ENCODE measurements around the gene ALK.
A peak's percentile ranks its signal among the peaks of the same experiment; 100 is the strongest.

Gene ALK

DNA sequence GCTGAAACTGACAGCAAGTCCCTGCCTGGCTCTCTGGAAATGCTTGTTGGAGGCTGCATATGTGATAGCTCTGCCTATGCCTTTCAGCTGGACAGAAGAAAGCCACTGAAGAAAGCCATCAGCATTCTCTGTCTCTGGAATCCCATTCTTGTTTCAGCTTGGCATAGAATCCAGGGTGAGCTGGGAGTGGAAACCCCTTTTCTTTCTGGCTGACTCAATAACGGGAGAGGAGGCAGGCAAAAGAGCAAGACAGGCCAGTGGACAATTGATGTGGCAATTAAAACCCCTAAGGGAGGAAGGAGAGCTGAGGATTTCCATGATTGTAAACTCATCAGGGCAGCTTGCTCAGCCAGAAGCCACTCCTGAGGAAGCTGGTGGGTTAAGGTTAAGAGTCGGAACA is 598.1 kb downstream of the ALK start:
- TF ChIP-seq GATA3 (IDR thresholded peaks at IDR 0.05; ENCODE audit: low read depth, low read length) (no peak), GATA2 (IDR thresholded peaks at IDR 0.05; ENCODE audit: low read depth, low read length) (no peak)

DNA sequence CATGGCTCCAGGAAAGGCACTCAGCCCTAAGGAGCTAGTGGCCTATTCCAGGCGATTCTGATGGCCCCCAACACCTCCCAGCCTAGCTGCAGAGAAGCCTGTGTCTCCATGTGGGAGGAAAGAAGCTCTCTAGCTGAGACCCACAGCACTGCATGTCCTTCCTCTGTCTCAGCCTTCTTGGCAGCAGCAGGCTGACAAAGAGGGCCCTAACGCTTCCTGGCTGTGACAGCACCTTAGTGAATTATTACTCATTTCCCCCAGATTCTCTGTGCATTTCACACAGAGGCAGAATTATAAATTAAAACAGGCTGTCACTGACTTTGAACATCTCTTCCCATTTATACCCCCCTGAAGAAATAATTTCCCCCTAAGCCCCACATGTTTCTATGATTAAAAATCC is 599.4 kb downstream of the ALK start:
- TF ChIP-seq GATA3 (IDR thresholded peaks at IDR 0.05; ENCODE audit: low read depth, low read length) (no peak), GATA2 (IDR thresholded peaks at IDR 0.05; ENCODE audit: low read depth, low read length) (no peak)

DNA sequence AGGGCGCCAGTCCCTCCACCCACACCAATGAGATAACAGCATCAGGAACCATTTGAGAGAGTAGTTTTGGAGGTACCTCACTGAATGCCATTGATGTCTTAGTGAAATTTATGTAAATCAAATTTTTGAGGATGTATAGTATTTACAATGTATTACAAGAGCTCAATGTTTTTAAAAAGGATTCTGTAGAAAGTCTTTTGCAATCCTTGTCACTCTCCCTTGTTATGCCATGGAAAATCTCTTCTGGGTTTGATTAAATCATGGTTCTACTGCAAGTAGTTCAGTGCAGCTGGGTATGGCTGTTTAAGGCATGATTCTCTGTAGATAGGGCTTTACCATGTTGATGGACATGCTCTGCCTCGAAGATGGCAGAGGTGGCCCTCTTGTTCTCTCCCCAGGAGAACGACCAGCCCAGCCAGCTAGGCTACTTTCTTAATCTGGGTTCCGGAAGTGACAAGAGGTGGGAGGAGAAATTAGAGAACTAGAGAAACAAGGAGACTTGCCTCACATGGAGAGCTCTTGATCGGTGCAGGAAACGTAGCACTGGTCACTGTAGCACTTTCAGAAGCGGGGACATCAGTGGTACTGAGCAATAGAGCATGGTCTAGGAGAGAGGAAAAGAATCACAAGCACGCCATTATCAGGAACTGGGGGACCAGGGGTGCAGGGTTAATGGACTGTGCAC is 603.4 kb downstream of the ALK start:
- no peak for TF ChIP-seq GATA3 (IDR thresholded peaks at IDR 0.05; ENCODE audit: low read depth, low read length)
- TF ChIP-seq GATA2 (IDR thresholded peaks at IDR 0.05; ENCODE audit: low read depth, low read length) = no peak

DNA sequence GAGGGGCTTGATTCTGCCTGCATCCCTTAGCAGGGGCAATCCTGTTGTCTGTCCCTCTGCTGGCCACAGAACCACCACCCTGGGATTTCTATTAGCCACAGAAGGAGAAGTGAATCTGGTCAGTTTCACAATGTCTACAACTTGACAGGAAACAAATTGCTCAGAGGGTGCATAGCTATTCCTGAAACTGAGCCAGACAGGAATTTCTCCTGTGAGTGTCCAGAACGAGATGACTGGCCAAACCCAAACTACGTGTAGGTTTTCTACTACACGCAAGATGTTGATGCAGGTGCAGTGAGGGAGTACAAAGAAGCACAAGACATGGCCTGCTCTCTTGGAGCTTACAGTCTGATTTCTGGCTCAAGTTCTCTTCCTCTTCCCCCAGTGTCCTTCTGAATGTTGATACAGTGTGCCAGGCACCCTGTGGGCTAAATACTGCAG is 604.3 kb downstream of the ALK start:
- TF ChIP-seq GATA2 (IDR thresholded peaks at IDR 0.05; ENCODE audit: low read depth, low read length) = no peak
- TF ChIP-seq GATA3 (IDR thresholded peaks at IDR 0.05; ENCODE audit: low read depth, low read length) = no peak

DNA sequence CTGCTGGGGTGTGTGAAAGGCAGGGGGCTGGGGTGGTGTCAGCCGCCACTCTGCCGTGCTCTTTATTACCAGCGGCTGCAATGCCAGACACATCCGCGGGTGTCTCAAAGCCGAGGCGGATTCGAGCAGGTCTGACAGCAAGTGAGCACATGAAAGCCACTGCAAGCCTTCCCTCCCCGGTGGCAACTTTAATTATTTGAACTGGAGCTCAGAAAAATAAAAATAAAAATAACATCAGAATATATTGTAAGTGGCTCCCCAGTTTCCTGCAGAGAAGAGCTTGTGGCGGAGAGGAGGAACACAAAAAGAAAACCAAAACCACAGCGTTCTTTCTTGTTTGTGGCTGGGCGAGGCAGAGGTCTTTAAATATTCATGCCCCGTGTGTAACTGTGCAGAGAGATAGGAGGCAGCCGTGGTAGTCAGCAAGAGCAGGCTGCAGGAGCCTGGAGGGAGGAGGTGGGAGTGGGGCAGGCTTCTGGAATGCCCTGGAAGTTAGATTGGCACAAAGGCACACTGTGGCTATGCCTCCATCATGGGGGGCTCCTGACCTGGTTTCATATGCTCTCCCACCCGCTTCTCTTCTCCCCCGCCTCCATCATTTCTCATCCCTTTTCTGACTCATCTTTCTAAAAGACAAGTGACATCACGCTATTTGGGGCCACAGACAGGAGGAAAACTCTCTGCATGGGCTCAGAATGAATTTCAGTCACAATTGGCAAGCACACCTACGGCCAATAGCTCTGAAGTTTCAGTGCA is 606.4 kb downstream of the ALK start:
- TF ChIP-seq GATA2 (IDR thresholded peaks at IDR 0.05; ENCODE audit: low read depth, low read length) (no peak), GATA3 (IDR thresholded peaks at IDR 0.05; ENCODE audit: low read depth, low read length) (no peak)

DNA sequence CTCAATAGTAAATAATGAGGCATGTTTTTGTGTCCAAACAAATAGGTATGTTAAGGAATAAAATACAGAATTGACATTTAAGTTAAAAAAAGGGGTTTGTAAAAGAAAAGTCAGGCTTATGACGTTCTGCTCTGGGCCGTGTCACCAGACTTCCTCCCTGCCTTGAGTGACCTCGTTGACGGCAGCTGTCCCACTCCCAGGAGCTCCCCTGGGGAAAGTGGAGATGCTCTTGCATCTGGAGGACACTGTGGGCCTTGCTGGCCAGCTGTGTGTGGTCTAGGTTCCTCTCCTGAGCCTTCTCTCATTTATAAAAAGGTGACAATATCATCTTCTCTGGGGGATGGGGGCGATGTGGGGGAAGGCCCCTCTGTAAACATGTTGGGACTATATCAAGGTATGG is 609.9 kb downstream of the ALK start:
- TF ChIP-seq GATA2 (IDR thresholded peaks at IDR 0.05; ENCODE audit: low read depth, low read length) (no peak), GATA3 (IDR thresholded peaks at IDR 0.05; ENCODE audit: low read depth, low read length) (no peak)

DNA sequence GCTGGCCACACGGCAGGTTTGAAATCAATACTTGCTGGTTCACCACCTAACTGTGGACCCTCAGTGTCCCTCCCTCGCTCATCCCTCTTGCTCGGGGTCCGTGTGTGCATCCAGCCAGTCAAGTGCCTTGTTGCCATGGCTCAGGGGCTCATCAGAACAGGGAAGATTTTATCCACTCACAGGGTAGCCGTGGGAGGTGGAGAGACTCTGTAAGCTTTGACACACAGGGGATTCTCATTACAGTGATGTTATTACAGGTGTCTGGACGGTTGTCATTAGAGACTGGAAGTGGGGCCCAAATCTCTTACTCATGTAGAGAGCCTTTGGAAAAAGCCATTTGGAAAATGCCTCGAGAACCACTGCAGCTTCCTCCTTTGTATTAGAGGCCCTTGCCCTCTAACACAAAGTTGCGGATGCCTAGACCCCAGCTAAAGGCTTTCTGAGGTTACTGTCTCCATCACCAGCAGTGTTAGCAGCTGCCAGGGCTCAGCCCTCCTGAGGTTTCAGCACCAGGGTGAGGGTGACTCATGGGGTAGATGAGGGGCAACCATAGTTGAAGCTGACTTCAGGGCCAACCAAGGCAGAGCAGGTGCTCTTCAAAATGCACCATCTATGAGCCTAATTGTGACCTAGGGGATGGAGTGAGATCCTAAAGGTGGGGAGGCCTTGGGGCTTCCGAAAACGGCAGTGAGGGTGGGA is 610.6 kb downstream of the ALK start:
- no peak for TF ChIP-seq GATA2 (IDR thresholded peaks at IDR 0.05; ENCODE audit: low read depth, low read length)
- TF ChIP-seq GATA3 (IDR thresholded peaks at IDR 0.05; ENCODE audit: low read depth, low read length) = no peak

DNA sequence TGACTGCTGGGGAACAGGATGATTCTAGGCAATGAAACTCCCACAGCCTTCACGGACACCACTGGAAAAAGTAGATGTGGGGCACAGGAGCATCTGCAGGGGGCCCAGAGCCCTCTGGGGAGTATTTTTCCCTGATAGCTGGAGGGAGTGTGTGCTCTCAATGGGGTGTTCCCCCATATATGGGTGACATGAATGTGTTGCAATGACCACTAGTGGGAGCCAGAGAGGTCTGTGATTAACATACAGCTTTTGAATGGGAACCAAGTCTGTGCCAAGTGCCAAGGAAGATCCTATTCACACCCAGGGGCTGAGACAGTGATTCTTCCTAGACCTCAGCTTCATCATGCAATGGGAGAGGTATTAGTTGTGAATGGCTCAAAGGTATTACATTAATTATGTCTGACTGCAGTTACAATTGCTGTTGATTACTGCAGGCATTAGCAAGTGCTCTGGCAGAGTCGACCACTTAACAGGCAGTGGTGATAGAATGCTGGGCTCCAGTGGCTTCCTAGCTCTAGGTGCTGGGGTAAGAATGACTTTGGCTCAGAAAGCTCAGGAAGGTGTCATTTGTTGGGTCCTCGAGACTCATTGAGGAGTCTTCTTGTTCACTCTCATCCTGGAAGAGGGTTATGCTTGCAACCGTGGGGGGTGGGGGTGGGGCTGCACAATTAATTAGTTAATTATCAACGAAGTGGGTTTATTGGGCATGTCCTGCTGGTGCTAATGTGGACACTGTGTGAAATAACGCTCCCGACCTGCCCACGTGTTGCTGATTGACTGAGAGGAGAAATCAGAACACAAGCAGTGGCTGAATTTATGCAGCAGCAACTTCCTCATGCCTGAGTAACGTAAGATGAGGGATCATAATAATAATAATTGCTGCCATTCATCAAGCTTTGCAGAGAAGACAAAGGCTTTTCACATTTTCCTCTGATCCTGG is 612.0 kb downstream of the ALK start:
- TF ChIP-seq GATA3 (IDR thresholded peaks at IDR 0.05; ENCODE audit: low read depth, low read length) (no peak), GATA2 (IDR thresholded peaks at IDR 0.05; ENCODE audit: low read depth, low read length) (no peak)

DNA sequence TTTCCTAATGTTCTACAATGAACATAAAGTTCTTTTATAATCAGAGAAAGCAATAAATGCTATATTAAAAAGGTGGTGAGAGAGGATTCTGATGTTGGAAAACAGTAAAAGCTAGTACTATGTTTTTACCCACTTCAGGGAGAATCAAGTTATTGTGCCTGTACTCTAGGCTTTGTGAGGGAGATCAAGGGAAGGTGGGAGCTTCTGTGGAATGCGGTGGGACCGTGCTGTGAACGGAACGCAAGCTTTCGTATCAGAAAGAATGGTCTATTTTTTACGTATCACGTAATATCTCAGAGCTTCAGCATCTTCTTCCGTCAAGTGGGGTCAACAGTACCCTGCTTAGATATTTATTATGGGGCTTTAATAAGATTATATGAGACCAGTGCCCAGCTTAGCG is 613.0 kb downstream of the ALK start:
- TF ChIP-seq GATA2 (IDR thresholded peaks at IDR 0.05; ENCODE audit: low read depth, low read length) (no peak), GATA3 (IDR thresholded peaks at IDR 0.05; ENCODE audit: low read depth, low read length) (no peak)

DNA sequence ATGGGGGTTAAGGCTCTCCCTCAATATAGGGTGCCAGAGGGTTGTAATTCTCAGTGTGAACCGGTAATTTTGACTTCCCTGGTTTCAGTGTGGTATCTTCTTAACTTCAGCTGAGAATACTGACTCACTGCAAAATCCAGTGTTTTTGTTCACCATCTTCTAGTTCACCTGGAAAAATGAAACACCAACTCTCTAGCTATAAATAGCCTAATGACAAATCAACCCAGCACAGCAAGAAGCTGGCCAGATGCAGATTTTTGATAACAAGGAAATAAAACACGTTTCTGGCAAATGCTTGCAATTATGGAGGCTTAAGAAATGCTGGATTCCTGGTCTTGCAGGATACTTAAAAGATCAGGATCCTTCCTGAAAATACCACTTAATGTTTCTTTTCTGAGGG is 613.9 kb downstream of the ALK start:
- TF ChIP-seq GATA2 (IDR thresholded peaks at IDR 0.05; ENCODE audit: low read depth, low read length) (peak; percentile 31; the same call in 1 of the 2 replicates), GATA3 (IDR thresholded peaks at IDR 0.05; ENCODE audit: low read depth, low read length) (no peak)

DNA sequence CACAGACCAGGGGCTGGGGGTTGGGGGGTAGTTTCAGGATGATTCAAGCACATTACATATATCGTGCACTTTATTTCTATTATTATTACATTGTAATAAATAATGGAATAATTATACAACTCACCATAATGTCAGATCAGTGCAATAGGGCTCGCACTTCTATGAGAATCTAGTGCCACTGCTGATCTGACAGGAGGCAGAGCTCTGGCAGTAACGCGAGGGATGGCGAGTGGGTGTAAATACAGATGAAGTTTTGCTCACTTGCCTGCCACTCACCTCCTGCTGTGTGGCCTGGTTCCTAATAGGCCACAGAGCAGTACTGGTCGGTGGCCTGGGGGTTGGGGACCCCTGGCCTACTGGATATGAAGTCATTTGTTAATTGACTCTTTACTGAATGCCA is 615.6 kb downstream of the ALK start:
- TF ChIP-seq GATA2 (IDR thresholded peaks at IDR 0.05; ENCODE audit: low read depth, low read length) (no peak), GATA3 (IDR thresholded peaks at IDR 0.05; ENCODE audit: low read depth, low read length) (no peak)

DNA sequence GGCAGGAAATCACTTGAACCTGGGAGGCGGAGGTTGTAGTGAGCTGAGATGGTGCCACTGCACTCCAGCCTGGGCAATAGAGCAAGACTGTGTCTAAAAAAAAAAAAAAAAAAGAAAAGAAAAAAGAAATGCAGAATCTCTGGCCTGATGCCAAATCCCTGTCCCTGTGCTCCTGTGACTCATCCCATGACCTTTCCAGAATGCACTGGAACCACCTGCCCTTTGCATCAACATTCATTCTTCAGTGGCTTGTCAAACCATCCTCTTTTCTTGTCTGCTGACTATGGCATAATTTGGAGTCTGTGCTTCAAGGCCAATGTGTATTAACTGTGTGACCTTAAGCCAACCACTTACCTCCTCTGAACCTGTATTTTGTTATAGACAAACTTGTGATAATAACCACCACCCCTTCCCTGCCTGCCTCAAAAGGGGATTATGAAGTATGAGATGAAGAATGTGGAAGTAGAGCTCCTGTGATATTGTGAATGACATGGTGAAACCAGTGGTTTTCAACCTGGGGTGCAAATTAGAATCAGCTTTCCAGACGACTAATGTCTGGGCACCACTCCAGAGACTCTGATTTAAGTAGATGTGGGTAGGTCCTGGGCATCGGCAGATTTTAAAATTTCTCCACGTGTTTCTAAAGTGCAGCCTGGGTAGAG is 616.9 kb downstream of the ALK start:
- TF ChIP-seq GATA3 (IDR thresholded peaks at IDR 0.05; ENCODE audit: low read depth, low read length) (no peak), GATA2 (IDR thresholded peaks at IDR 0.05; ENCODE audit: low read depth, low read length) (no peak)

DNA sequence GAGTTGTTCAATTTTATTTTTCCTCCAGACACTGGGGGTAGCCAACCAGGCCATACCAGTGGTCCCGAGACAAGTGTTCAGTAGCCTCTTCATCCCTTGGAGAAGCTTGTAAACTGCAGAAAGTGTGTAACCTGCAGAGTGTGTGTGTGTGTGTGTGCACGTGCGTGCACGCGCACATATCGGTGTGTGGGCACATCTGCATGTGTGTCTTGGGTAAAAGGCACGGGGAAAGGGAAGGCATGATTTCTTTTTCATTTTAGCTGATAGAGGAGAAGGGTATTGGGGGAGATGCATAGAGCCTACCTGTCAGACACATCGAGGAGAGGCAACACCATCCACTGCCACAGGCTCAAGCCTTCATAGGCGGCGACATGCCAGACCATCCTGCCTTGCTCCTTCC is 624.8 kb downstream of the ALK start:
- no peak for TF ChIP-seq GATA3 (IDR thresholded peaks at IDR 0.05; ENCODE audit: low read depth, low read length)
- TF ChIP-seq GATA2 (IDR thresholded peaks at IDR 0.05; ENCODE audit: low read depth, low read length) = no peak
